H1 (cell line): ENCODE measurements around the gene ZBTB33. TPM values are rescaled to one million over a fixed set of nuclear protein-coding genes. Genes with fewer than 3 reads are reported as not detected.

ENCODE experiments used
- CTCF ChIA-PET: fragments of 300-600 bp; sonication (Branson Sonifier 250); formaldehyde crosslinking; loops from one replicate; lab custom pipeline; 2021; ENCODE audit not compliant: partially characterized antibody; lab: Charles Lee
- POLR2A ChIA-PET: fragments of 300-600 bp; sonication (Branson Sonifier 250); formaldehyde crosslinking; loops from one replicate; lab custom pipeline; 2021; ENCODE audit warnings: inconsistent platforms; ENCODE audit not compliant: partially characterized antibody; lab: Charles Lee
- DNase-seq, 2 experiments: peaks; one replicate each; pipeline versions ENCODE4 v3.0.0 to v3.0.0-alpha.2; 2010 to 2022; ENCODE audit warnings: low spot score in 2 of 2, low read depth in 1 of 2, mixed read lengths in 1 of 2
- FAIRE-seq: peaks from 2 replicates; lab custom pipeline; 2011; peaks lifted over from hg19 to GRCh38; lab: Jason Lieb, UNC
- H2AFZ ChIP-seq: 2 replicates; pipeline ENCODE4 v1.8.1; 2012; ENCODE audit warnings: low read length, inconsistent platforms
- H2AK5ac ChIP-seq: 2 replicates; pipeline ENCODE4 v1.6.1; 2013; ENCODE audit warnings: low read depth, low read length
- H2BK120ac ChIP-seq: replicated peaks from 2 replicates; pipeline ENCODE3; 2013; ENCODE audit warnings: low read depth, low read length, inconsistent platforms
- H2BK12ac ChIP-seq: 2 replicates; pipeline ENCODE4 v1.6.1; 2013; ENCODE audit warnings: low read depth, low read length
- H2BK15ac ChIP-seq: 2 replicates; pipeline ENCODE4 v1.6.1; 2013; ENCODE audit warnings: low read length
- H2BK20ac ChIP-seq: 2 replicates; pipeline ENCODE4 v1.6.1; 2013; ENCODE audit warnings: low read length
- H2BK5ac ChIP-seq: 2 replicates; pipeline ENCODE4 v1.6.1; 2013; ENCODE audit warnings: low read depth, low read length
- H3K14ac ChIP-seq: 2 replicates; pipeline ENCODE4 v1.6.1; 2013; ENCODE audit warnings: inconsistent platforms; ENCODE audit not compliant: insufficient read length
- H3K18ac ChIP-seq: 2 replicates; pipeline ENCODE4 v1.6.1; 2013; ENCODE audit warnings: low read length; ENCODE audit errors: extremely low read depth
- H3K23ac ChIP-seq: 2 replicates; pipeline ENCODE4 v1.6.1; 2013; ENCODE audit warnings: inconsistent platforms; ENCODE audit not compliant: insufficient read length
- H3K23me2 ChIP-seq: 2 replicates; pipeline ENCODE4 v1.6.1; 2013; ENCODE audit warnings: low read depth, low read length
- H3K27ac ChIP-seq: 2 replicates; pipeline ENCODE4 v1.6.1; 2011; ENCODE audit warnings: low read depth, low read length, inconsistent platforms
- H3K27me3 ChIP-seq, 4 experiments: replicated peaks in 1 of 4; 1 replicate in 1 of 4; 2 replicates in 3 of 4; pipeline versions ENCODE4 v1.6.1 to v1.8.1; 2011 to 2013; ENCODE audit warnings: low read length in 3 of 4, mild to moderate bottlenecking in 3 of 4, inconsistent platforms in 2 of 4, mixed read lengths in 2 of 4, moderate library complexity in 1 of 4; ENCODE audit not compliant: control insufficient read depth in 3 of 4, insufficient read depth in 3 of 4; ENCODE audit errors: extremely low read depth in 1 of 4
- H3K36me3 ChIP-seq, 4 experiments: 2 replicates each; pipeline versions ENCODE4 v1.6.1 to v1.8.1; 2011 to 2013; ENCODE audit warnings: mild to moderate bottlenecking in 4 of 4, low read length in 3 of 4, moderate library complexity in 2 of 4, control low read depth in 1 of 4, inconsistent platforms in 1 of 4; ENCODE audit not compliant: insufficient read depth in 4 of 4, control insufficient read depth in 2 of 4
- H3K4ac ChIP-seq: replicated peaks from 2 replicates; pipeline ENCODE3; 2013; ENCODE audit warnings: low read length, low read depth, mixed read lengths, inconsistent platforms; ENCODE audit not compliant: insufficient read length
- H3K4me1 ChIP-seq, 4 experiments: replicated peaks in 1 of 4; 1 replicate in 1 of 4; 2 replicates in 3 of 4; pipeline versions ENCODE4 v1.6.1 to v1.8.1; 2011 to 2013; ENCODE audit warnings: low read length in 3 of 4, inconsistent platforms in 2 of 4, mixed read lengths in 1 of 4; ENCODE audit not compliant: insufficient read depth in 4 of 4, control insufficient read depth in 3 of 4
- H3K4me2 ChIP-seq, 2 experiments: 2 replicates each; pipeline versions ENCODE4 v1.6.1 to v1.8.1; 2011 to 2013; ENCODE audit warnings: low read depth in 2 of 2, low read length in 2 of 2, control low read depth in 1 of 2, inconsistent platforms in 1 of 2, mild to moderate bottlenecking in 1 of 2; ENCODE audit not compliant: insufficient read depth in 1 of 2
- H3K4me3 ChIP-seq, 4 experiments: fragments of 200-600, 300-600 bp in 1 of 4; sonication (generic), shearing (Covaris generic), sonication (Bioruptor Twin) in 1 of 4; 2 replicates each; pipeline versions ENCODE4 v1.5.1 to v1.8.1; 2011 to 2016; ENCODE audit warnings: low read length in 4 of 4, low read depth in 3 of 4, control low read depth in 2 of 4, inconsistent platforms in 2 of 4, mild to moderate bottlenecking in 2 of 4, mixed read lengths in 1 of 4, moderate library complexity in 1 of 4; ENCODE audit not compliant: insufficient read depth in 2 of 4; ENCODE audit errors: extremely low read depth in 1 of 4
- H3K56ac ChIP-seq: replicated peaks from 2 replicates; pipeline ENCODE3; 2013; ENCODE audit warnings: low read depth, mild to moderate bottlenecking, mixed read lengths, low read length, inconsistent platforms; ENCODE audit not compliant: insufficient read length
- H3K79me1 ChIP-seq: 2 replicates; pipeline ENCODE4 v1.6.1; 2013; ENCODE audit warnings: low read depth, low read length, control low read depth
- H3K79me2 ChIP-seq, 2 experiments: 2 replicates each; pipeline versions ENCODE4 v1.6.1 to v1.8.1; 2012 to 2013; ENCODE audit warnings: low read length in 2 of 2, mild to moderate bottlenecking in 2 of 2, inconsistent platforms in 1 of 2; ENCODE audit not compliant: insufficient read depth in 2 of 2, control insufficient read depth in 1 of 2
- H3K9ac ChIP-seq, 4 experiments: replicated peaks in 1 of 4; 1 replicate in 1 of 4; 2 replicates in 3 of 4; pipeline versions ENCODE4 v1.6.1 to v1.8.1; 2011 to 2013; ENCODE audit warnings: low read depth in 3 of 4, low read length in 3 of 4, control low read depth in 2 of 4, mild to moderate bottlenecking in 2 of 4, moderate library complexity in 2 of 4, inconsistent platforms in 1 of 4; ENCODE audit errors: extremely low read depth in 1 of 4
- H3K9me3 ChIP-seq, 2 experiments: 2 replicates each; pipeline versions ENCODE4 v1.6.1 to v1.8.1; 2012 to 2013; ENCODE audit warnings: mild to moderate bottlenecking in 2 of 2, moderate library complexity in 2 of 2, control low read depth in 1 of 2, inconsistent platforms in 1 of 2, low read depth in 1 of 2, low read length in 1 of 2, mixed read lengths in 1 of 2; ENCODE audit not compliant: insufficient read depth in 2 of 2
- H4K20me1 ChIP-seq, 2 experiments: replicated peaks in 1 of 2; 2 replicates each; pipeline versions ENCODE3 to v1.8.1; 2011 to 2013; ENCODE audit warnings: inconsistent platforms in 2 of 2, low read length in 2 of 2, mild to moderate bottlenecking in 1 of 2; ENCODE audit not compliant: insufficient read depth in 2 of 2, control insufficient read depth in 1 of 2
- H4K5ac ChIP-seq: 2 replicates; pipeline ENCODE4 v1.6.1; 2013; ENCODE audit warnings: low read length, low read depth, mixed read lengths, inconsistent platforms; ENCODE audit not compliant: insufficient read length
- H4K8ac ChIP-seq: 2 replicates; pipeline ENCODE4 v1.8.0; 2013; ENCODE audit warnings: mild to moderate bottlenecking, moderate library complexity, low read length, inconsistent platforms; ENCODE audit not compliant: insufficient read depth; ENCODE audit errors: extremely low read depth
- H4K91ac ChIP-seq: replicated peaks from 2 replicates; pipeline ENCODE3; 2013; ENCODE audit warnings: low read length, mixed read lengths, inconsistent platforms; ENCODE audit not compliant: insufficient read length
- BCL11A ChIP-seq, 2 experiments: IDR thresholded peaks; one replicate each; pipeline ENCODE4 v1.6.1; 2011; ENCODE audit warnings: low read depth in 2 of 2, low read length in 2 of 2, mild to moderate bottlenecking in 2 of 2
- CHD1 ChIP-seq: IDR thresholded peaks from 2 replicates; pipeline ENCODE4 v1.6.1; 2012; ENCODE audit warnings: low read depth, low read length, improper control_type of control experiment
- CHD2 ChIP-seq: IDR thresholded peaks from 2 replicates; pipeline ENCODE4 v1.6.1; 2012; ENCODE audit warnings: low read length, improper control_type of control experiment
- FOSL1 ChIP-seq: IDR thresholded peaks from 2 replicates; pipeline ENCODE4 v1.6.1; 2011; ENCODE audit warnings: mild to moderate bottlenecking, low read depth, low read length, moderate library complexity; ENCODE audit not compliant: insufficient read depth
- GABPA ChIP-seq: IDR thresholded peaks from 2 replicates; pipeline ENCODE4 v1.6.1; 2011; ENCODE audit warnings: mild to moderate bottlenecking, low read length, moderate library complexity, borderline replicate concordance; ENCODE audit not compliant: insufficient read depth
- KDM4A ChIP-seq: IDR thresholded peaks from one replicate; pipeline ENCODE4 v1.7.1; 2012; ENCODE audit warnings: low read depth, mild to moderate bottlenecking, moderate library complexity, low read length, inconsistent platforms; ENCODE audit not compliant: severe bottlenecking
- PHF8 ChIP-seq: fragments of 200-600 bp; sonication (generic); conservative IDR thresholded peaks from 2 replicates; pipeline ENCODE4 v1.7.1; 2012; ENCODE audit warnings: low read depth, mild to moderate bottlenecking, inconsistent platforms, low read length, moderate library complexity
- POLR2AphosphoS5 ChIP-seq: IDR thresholded peaks from 2 replicates; pipeline ENCODE4 v1.6.1; 2011; ENCODE audit warnings: low read depth, low read length
- POU5F1 ChIP-seq: IDR thresholded peaks from 2 replicates; pipeline ENCODE4 v1.6.1; 2011; ENCODE audit warnings: low read depth, mild to moderate bottlenecking, low read length, moderate library complexity
- RBBP5 ChIP-seq: IDR thresholded peaks from 2 replicates; pipeline ENCODE4 v1.7.1; 2012; ENCODE audit warnings: low read depth, mild to moderate bottlenecking, inconsistent platforms, low read length, moderate library complexity, borderline replicate concordance
- RFX5 ChIP-seq: IDR thresholded peaks from 2 replicates; pipeline ENCODE4 v1.6.1; 2011; ENCODE audit warnings: low read depth, low read length, improper control_type of control experiment, borderline replicate concordance
- SP4 ChIP-seq: IDR thresholded peaks from 2 replicates; pipeline ENCODE4 v1.6.1; 2012; ENCODE audit warnings: low read length, inconsistent platforms
- TCF12 ChIP-seq: IDR thresholded peaks from 2 replicates; pipeline ENCODE4 v1.6.1; 2011; ENCODE audit warnings: low read depth, mild to moderate bottlenecking, low read length
- WGBS, 2 experiments: shearing (Covaris generic) in 1 of 2; methylation state at CpG; one replicate each; pipeline versions ENCODE4 v1.1.6 to v1.1.7; 2013 to 2015; ENCODE audit warnings: low lambda C conversion rate in 2 of 2, mixed read lengths in 2 of 2, inconsistent platforms in 1 of 2, low coverage in 1 of 2, missing lambda C conversion rate in 1 of 2; ENCODE audit not compliant: insufficient replicate concordance in 2 of 2, insufficient coverage in 1 of 2, insufficient read length in 1 of 2; ENCODE audit errors: extremely low coverage in 1 of 2, missing lambda C conversion rate in 1 of 2; 5-methylcytosine and 5-hydroxymethylcytosine counted together
- polyA plus RNA-seq, 7 experiments: library from polyadenylated mRNA; depleted of rRNA in 3 of 7; stranded (reverse) in 5 of 7; unstranded in 2 of 7; fragments of >200 nt in 5 of 7; fragments of 200-250 nt in 2 of 7; gene quantifications; 1 replicate in 5 of 7; 2 replicates in 1 of 7; 4 replicates in 1 of 7; pipeline versions ENCODE4 v1.2.1 to v1.2.3, GENCODE V29; 2011 to 2013; ENCODE audit warnings: missing spikeins in 2 of 7, mixed read lengths in 2 of 7
- total RNA-seq: library from RNA; stranded (reverse); fragmentation: NEBNext Ultra II Directional; extraction: Animal tissue kit (Norgen Biotek cat#: 25700); gene quantifications from 2 replicates; pipeline ENCODE4 v1.2.1, GENCODE V29; 2021
- TF ChIP-seq, protein P1 (sequence below): IDR thresholded peaks from 2 replicates; pipeline ENCODE4 v1.6.1; 2011; ENCODE audit warnings: low read length, improper control_type of control experiment

ZBTB33 gene
- total and polyA plus RNA-seq, 2 of the 8 experiments (the other 6 are each of a cell fraction or from before 2014, with no cell fraction given) = 3.4 to 14.9 TPM

DNA sequence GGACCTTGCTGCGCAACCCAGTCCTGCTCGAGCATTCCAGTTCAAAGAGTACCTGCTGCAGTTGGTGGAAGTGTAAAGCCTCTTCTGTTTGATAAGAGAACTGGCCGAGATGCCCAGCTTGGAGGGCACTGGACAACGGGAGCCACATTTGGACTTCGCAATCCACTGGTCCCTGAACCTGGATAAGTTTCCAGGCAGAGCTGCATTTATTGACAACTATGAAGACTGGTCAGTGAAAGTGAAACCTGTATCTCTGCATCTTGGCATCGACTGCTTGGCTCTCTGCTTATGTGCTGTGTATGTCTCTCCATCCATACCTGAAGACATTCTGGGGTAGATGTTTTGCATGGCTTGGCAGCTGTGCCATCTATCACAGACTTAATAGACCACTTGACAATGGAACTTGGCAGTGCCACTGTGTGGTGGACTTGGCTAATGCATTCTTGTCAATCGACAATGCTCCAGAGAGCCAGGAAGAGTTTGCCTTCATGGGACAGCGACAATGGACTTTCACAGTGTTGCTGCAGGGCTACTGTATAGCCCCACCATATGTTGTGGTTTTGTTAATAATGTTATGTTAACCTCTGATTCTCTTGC lies 43.5 kb upstream of the ZBTB33 start:
- no peak for DNase-seq
- H4K20me1 ChIP-seq = no peaks in the 10 kb centered on the region
- no peaks in the 10 kb centered on the region for H3K9me3 ChIP-seq
- no peak overlapping the region for H2AFZ ChIP-seq
- no peaks in the 10 kb centered on the region for H3K79me1 ChIP-seq
- no peak for FAIRE-seq
- H3K79me2 ChIP-seq = no peaks in the 10 kb centered on the region
- no peak overlapping the region for H3K4me3 ChIP-seq
- no peak overlapping the region for H3K9ac ChIP-seq
- no peak overlapping the region for H4K91ac ChIP-seq
- H3K36me3 ChIP-seq = no peaks in the 10 kb centered on the region
- no peak overlapping the region for H3K4ac ChIP-seq
- no peak overlapping the region for H3K4me2 ChIP-seq
- WGBS, 2 experiments = 95% methylated on average over 8 of the region's 8 CpGs; no CpG with 5 or more reads in 1 of the 2 experiments
- H2BK20ac ChIP-seq = no peak overlapping the region
- H2BK5ac ChIP-seq = no peak overlapping the region
- H3K56ac ChIP-seq = no peak overlapping the region
- H4K5ac ChIP-seq = no peak overlapping the region
- no peak overlapping the region for H3K14ac ChIP-seq
- no peaks in the 10 kb centered on the region for H3K27me3 ChIP-seq
- no peak overlapping the region for H2BK12ac ChIP-seq
- H2BK120ac ChIP-seq = no peak overlapping the region
- no peak overlapping the region for H3K23ac ChIP-seq
- ChIA-PET CTCF (no interaction called here), POLR2A (no interaction called here)
- H3K27ac ChIP-seq = no peak overlapping the region
- H3K23me2 ChIP-seq = no peaks in the 10 kb centered on the region
- H3K4me1 ChIP-seq = no peaks in the 10 kb centered on the region
- H2AK5ac ChIP-seq = no peak overlapping the region
- no peak overlapping the region for H4K8ac ChIP-seq
- no peak overlapping the region for H3K18ac ChIP-seq
- no peak overlapping the region for H2BK15ac ChIP-seq
- TF ChIP-seq CHD2 = no peak
- TF ChIP-seq, protein P1, sequence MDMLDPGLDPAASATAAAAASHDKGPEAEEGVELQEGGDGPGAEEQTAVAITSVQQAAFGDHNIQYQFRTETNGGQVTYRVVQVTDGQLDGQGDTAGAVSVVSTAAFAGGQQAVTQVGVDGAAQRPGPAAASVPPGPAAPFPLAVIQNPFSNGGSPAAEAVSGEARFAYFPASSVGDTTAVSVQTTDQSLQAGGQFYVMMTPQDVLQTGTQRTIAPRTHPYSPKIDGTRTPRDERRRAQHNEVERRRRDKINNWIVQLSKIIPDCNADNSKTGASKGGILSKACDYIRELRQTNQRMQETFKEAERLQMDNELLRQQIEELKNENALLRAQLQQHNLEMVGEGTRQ = no peak
- no peak for TF ChIP-seq PHF8
- no peak for TF ChIP-seq RFX5
- no peak for TF ChIP-seq GABPA
- no peak for TF ChIP-seq CHD1
- TF ChIP-seq KDM4A = no peak
- TF ChIP-seq FOSL1 = no peak
- no peak for TF ChIP-seq POLR2AphosphoS5
- no peak for TF ChIP-seq TCF12
- TF ChIP-seq BCL11A (IDR thresholded peaks at IDR 0.05; ENCODE audit: low read depth in 2 of 2, low read length in 2 of 2) = no peak
- TF ChIP-seq POU5F1 = no peak
- no peak for TF ChIP-seq RBBP5
- TF ChIP-seq SP4 = no peak
